Esophagus squamous epithelium (tissue), 4 donors: ENCODE measurements around the gene SPACA7.

Experiments used
- POLR2A ChIP-seq, 4 donors: fragments of 450-650 bp; IDR thresholded peaks; one replicate each; pipeline ENCODE4 v1.6.1; 2017; ENCODE audit warnings: antibody characterized with exemption in 4 of 4, mild to moderate bottlenecking in 4 of 4, moderate library complexity in 3 of 4
- TF ChIP-seq, protein P1 (sequence below), 6 experiments: fragments of 450-650 bp in 4 of 6; fragments of 200-600 bp in 2 of 6; sonication (generic) in 2 of 6; IDR thresholded peaks; one replicate each; pipeline ENCODE4 v1.5.1; 2016 to 2019; ENCODE audit warnings: antibody characterized with exemption in 6 of 6, mild to moderate bottlenecking in 4 of 6, moderate library complexity in 4 of 6

- TF ChIP-seq, protein P1, sequence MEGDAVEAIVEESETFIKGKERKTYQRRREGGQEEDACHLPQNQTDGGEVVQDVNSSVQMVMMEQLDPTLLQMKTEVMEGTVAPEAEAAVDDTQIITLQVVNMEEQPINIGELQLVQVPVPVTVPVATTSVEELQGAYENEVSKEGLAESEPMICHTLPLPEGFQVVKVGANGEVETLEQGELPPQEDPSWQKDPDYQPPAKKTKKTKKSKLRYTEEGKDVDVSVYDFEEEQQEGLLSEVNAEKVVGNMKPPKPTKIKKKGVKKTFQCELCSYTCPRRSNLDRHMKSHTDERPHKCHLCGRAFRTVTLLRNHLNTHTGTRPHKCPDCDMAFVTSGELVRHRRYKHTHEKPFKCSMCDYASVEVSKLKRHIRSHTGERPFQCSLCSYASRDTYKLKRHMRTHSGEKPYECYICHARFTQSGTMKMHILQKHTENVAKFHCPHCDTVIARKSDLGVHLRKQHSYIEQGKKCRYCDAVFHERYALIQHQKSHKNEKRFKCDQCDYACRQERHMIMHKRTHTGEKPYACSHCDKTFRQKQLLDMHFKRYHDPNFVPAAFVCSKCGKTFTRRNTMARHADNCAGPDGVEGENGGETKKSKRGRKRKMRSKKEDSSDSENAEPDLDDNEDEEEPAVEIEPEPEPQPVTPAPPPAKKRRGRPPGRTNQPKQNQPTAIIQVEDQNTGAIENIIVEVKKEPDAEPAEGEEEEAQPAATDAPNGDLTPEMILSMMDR (IDR thresholded peaks at IDR 0.05), result no peak
- TF ChIP-seq POLR2A (IDR thresholded peaks at IDR 0.05), result no peak
These were observed 21.6 kb upstream of the SPACA7 start for GRCh38 chr13:112354330-112355273.
